Esophagus muscularis mucosa (tissue), 4 donors: Measurements from ENCODE around the gene CLCF1. TPM values are rescaled to one million over a fixed set of nuclear protein-coding genes. Genes with fewer than 3 reads are reported as not detected.

Source experiments
- DNase-seq: peaks from one replicate; pipeline ENCODE4 v3.0.0-alpha.2; 2017; ENCODE audit errors: extremely low spot score
- H3K27ac ChIP-seq, 4 donors: fragments of 200-600 bp; sonication (generic); replicated peaks in 1 of 4; 1 replicate in 3 of 4; 2 replicates in 1 of 4; pipeline ENCODE4 v1.5.1; 2016 to 2019; ENCODE audit warnings: mild to moderate bottlenecking in 1 of 4
- H3K27me3 ChIP-seq, 4 donors: fragments of 200-600 bp; sonication (generic); one replicate each; pipeline versions ENCODE4 v1.5.1 to v1.6.0; 2016 to 2019
- H3K36me3 ChIP-seq, 4 donors: fragments of 200-600 bp; sonication (generic); one replicate each; pipeline ENCODE4 v1.5.1; 2016 to 2019
- H3K4me1 ChIP-seq, 4 donors: fragments of 200-600 bp; sonication (generic); one replicate each; pipeline ENCODE4 v1.5.1; 2016 to 2019
- H3K4me3 ChIP-seq, 4 donors: fragments of 200-600 bp; sonication (generic); 1 replicate in 2 of 4; 2 replicates in 2 of 4; pipeline ENCODE4 v1.5.1; 2016 to 2019; ENCODE audit warnings: mild to moderate bottlenecking in 4 of 4, moderate library complexity in 1 of 4
- H3K9me3 ChIP-seq, 4 donors: fragments of 200-600 bp; sonication (generic); 1 replicate in 3 of 4; 2 replicates in 1 of 4; pipeline ENCODE4 v1.5.1; 2016 to 2019
- CTCF ChIP-seq, 3 experiments: fragments of 200-600 bp in 2 of 3; fragments of 450-650 bp in 1 of 3; sonication (generic) in 2 of 3; IDR thresholded peaks; one replicate each; pipeline ENCODE4 v1.5.1; 2017 to 2019; ENCODE audit warnings: antibody characterized with exemption in 3 of 3, mild to moderate bottlenecking in 2 of 3, moderate library complexity in 1 of 3
- EP300 ChIP-seq: sonication (generic); formaldehyde crosslinking; IDR thresholded peaks from one replicate; pipeline ENCODE4 v1.6.1; 2017; ENCODE audit warnings: antibody characterized with exemption
- POLR2A ChIP-seq: fragments of 450-650 bp; IDR thresholded peaks from one replicate; pipeline ENCODE4 v1.6.1; 2017; ENCODE audit warnings: antibody characterized with exemption, moderate library complexity, mild to moderate bottlenecking, low read depth
- POLR2AphosphoS5 ChIP-seq, 2 donors: sonication (generic); formaldehyde crosslinking; IDR thresholded peaks; one replicate each; pipeline ENCODE4 v1.6.1; 2017; ENCODE audit warnings: antibody characterized with exemption in 2 of 2
- WGBS: methylation state at CpG from one replicate; pipeline ENCODE4 v1.1.5; 2018; 5-methylcytosine and 5-hydroxymethylcytosine counted together
- intact Hi-C: fragments of 100-400 bp; cut with DNase I; formaldehyde crosslinking; loops from one replicate; pipeline ENCODE4 v1.15.1; 2023
- total RNA-seq, 4 donors: library from RNA; depleted of rRNA; stranded (reverse); fragments of >200 nt; gene quantifications; one replicate each; pipeline versions ENCODE4 v1.1.0 to v1.2.1, GENCODE V29; 2016

Gene CLCF1
- total RNA-seq, 4 donors from 2014 or later: 8.3 to 28.3 (median 11.8) TPM

- no peaks in the 10 kb centered on the region for H3K27me3 ChIP-seq
- TF ChIP-seq POLR2A (no peak), EP300 (no peak), CTCF (IDR thresholded peaks at IDR 0.05) (no peak), POLR2AphosphoS5 (IDR thresholded peaks at IDR 0.05) (no peak)
- H3K27ac ChIP-seq: peak overlapping the region in 2 of 4 donors; percentile 14
- 90% methylated on average over 2 of the region's 2 CpGs for WGBS
- H3K4me3 ChIP-seq: no peak overlapping the region
- no peaks in the 10 kb centered on the region for H3K9me3 ChIP-seq
- H3K36me3 ChIP-seq: no peaks in the 10 kb centered on the region
- DNase-seq: no peak
- intact Hi-C loops: loop anchor here (5.0 kb wide), 1 partner anchor 33 kb away; no protein-coding TSS in a partner anchor
- peaks cover 27 to 45% (median 35%) of the 10 kb centered on the region in 4 donors for H3K4me1 ChIP-seq
Observed at GRCh38 chr11:67349457-67349856, 23.9 kb downstream of the CLCF1 start.

DNA sequence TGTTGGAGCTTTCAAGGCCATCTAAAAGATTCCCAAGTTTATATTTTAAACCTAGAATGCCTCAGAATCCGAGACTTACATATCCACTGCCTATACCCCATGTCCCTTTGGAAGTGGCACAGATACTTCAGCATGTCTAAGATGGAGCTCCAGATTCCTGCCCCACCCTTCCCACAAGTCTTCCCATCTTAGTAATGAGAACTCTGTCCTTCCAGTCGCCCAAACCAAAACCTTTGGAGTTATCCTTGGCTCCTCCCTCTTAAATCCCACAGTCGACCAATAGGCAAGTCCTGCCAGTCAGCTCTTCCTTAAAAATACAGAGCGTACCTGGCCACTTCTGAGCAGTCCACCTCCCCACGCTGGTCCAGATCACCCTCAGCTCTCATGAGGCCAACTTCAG is 24.4 kb downstream of the CLCF1 start:
- Histone ChIP-seq H3K4me1 (peaks cover 24 to 41% (median 31%) of the 10 kb centered on the region in 4 donors), H3K4me3 (no peak overlapping the region), H3K27ac (peak overlapping the region in 1 of 4 donors; percentile 14), H3K9me3 (no peaks in the 10 kb centered on the region), H3K27me3 (no peaks in the 10 kb centered on the region), H3K36me3 (no peaks in the 10 kb centered on the region)
- intact Hi-C loops: loop anchor here (5.0 kb wide), 1 partner anchor 33 kb away; no protein-coding TSS in a partner anchor
- TF ChIP-seq CTCF (IDR thresholded peaks at IDR 0.05) (no peak), EP300 (no peak), POLR2A (no peak), POLR2AphosphoS5 (IDR thresholded peaks at IDR 0.05) (no peak)
- 79% methylated on average over 5 of the region's 5 CpGs for WGBS
- no peak for DNase-seq

DNA sequence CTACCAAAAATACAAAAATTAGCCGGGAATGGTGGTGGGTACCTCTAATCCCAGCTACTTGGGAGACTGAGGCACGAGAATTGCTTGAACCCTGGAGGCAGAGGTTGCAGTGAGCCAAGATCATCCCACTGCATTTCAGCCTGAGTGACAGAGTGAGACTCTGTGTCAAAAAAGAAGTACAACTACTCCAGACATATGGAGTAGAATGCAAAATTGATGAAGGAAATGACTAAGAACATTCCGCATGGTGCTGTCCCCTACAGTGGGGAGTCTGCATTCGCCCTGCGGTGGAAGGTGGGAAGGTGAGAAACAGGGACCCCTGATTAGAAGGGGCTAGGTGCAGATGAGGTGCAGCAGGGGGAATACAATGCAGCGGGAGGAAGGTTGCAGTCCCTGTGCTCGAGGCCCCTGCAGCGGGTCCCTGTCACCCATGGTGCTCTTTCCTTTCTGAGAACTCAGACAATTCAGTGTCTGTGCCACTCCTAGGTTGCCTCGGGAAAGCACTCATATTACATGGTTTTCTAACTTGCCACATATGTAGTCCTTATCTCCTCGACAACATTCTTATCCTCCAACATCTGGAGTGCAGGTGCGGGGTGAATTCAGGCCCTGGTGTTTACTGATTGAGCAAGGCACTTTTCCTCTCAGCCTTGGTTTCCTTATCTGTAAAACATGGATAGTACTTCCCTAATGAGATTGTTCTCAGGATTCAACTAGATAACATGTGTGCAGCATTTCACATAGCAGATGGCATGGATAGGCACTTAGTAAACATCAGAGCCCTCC is 25.2 kb downstream of the CLCF1 start:
- H3K9me3 ChIP-seq: no peaks in the 10 kb centered on the region
- intact Hi-C loops: loop anchor here (5.0 kb wide), 1 partner anchor 34 kb away; no protein-coding TSS in a partner anchor
- H3K4me1 ChIP-seq: peaks cover 20 to 36% (median 26%) of the 10 kb centered on the region in 4 donors
- 84% methylated on average over 11 of the region's 11 CpGs for WGBS
- no peaks in the 10 kb centered on the region for H3K36me3 ChIP-seq
- no peak overlapping the region for H3K27ac ChIP-seq
- no peaks in the 10 kb centered on the region for H3K27me3 ChIP-seq
- DNase-seq: no peak
- no peak overlapping the region for H3K4me3 ChIP-seq
- no peak for TF ChIP-seq POLR2A

GRCh38 chr11:67345920-67346819 is 27.2 kb downstream of the CLCF1 start:
- H3K27ac ChIP-seq: no peak overlapping the region
- intact Hi-C loops: loop anchor here (5.0 kb wide), 1 partner anchor 36 kb away; no protein-coding TSS in a partner anchor

More at GRCh38 chr11:67345920-67346819, 27.2 kb downstream of the CLCF1 start:
- H3K4me3 ChIP-seq: no peak overlapping the region
- TF ChIP-seq CTCF (IDR thresholded peaks at IDR 0.05) (peak; percentile 16 to 52 (median 31)), POLR2A (no peak)
- H3K9me3 ChIP-seq: no peaks in the 10 kb centered on the region
- peaks cover 5 to 18% (median 9%) of the 10 kb centered on the region in 4 donors for H3K4me1 ChIP-seq
- no peaks in the 10 kb centered on the region for H3K27me3 ChIP-seq
- 80% methylated on average over 7 of the region's 7 CpGs for WGBS
- DNase-seq: no peak
- peaks cover 0 to 6% (median 0%) of the 10 kb centered on the region in 4 donors for H3K36me3 ChIP-seq
